ENCODE measurements around the gene RAB25. TPM values are rescaled to one million over a fixed set of nuclear protein-coding genes. Genes with fewer than 3 reads are reported as not detected.
A peak's percentile ranks its signal among the peaks of the same experiment; 100 is the strongest.

Gene RAB25
- 100 to 1,000 TPM; 470 to 576 TPM for polyA plus RNA-seq

DNA sequence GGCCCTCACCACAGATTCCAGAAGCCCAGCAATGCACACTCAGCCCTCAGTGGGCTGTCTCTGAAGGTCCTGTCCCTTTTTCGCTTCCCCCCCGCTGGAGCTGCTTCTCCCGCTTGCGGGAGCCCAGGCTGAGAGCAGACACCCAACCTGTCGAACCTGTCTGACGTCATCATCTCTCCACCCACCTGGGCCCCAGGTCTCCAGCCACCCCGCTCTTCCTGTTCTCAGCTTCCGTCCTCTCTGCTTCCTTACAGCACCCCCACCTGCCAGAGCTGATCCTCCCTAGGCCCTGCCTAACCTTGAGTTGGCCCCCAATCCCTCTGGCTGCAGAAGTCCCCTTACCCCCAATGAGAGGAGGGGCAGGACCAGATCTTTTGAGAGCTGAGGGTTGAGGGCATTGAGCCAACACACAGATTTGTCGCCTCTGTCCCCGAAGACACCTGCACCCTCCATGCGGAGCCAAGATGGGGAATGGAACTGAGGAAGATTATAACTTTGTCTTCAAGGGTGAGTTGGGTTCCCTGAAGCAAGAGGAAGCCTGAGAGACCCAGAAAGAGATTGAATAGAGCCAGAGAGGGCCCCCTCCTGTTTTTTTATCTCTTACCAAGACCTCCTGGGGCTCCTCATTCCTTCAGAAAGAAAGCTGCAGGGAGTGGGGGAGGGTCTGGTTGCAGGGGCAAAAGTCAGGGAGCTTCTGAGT is at the start of gene RAB25:
TSS of gene RAB25 (plus strand) at position 224 of the 700 bp plus-strand sequence. CDS start at position 465, 241 bp downstream.
- 30 to 33% methylated on average over 11 of the region's 11 CpGs for WGBS, 2 donors

GRCh38 chr1:156012051-156012817 is 48.7 kb upstream of the RAB25 start:
- 84 to 91% methylated on average over 4 of the region's 4 CpGs for WGBS, 2 donors
- Histone ChIP-seq H3K9me3 (ENCODE audit: control insufficient read depth in 2 of 2, insufficient read depth in 1 of 2, low read depth in 1 of 2, low read length in 1 of 2) (no peaks in the 10 kb centered on the region), H3K4me3 (ENCODE audit: low read depth in 1 of 2, low read length in 2 of 2) (no peak overlapping the region), H3K27me3 (ENCODE audit: control insufficient read depth in 1 of 2, insufficient read depth in 2 of 2, low read length in 2 of 2) (no peaks in the 10 kb centered on the region), H3K36me3 (ENCODE audit: control insufficient read depth in 2 of 2, insufficient read depth in 2 of 2, low read length in 1 of 2) (peaks cover 32 to 39% of the 10 kb centered on the region in 2 donors), H3K27ac (ENCODE audit: low read depth in 2 of 2, low read length in 1 of 2) (no peak overlapping the region), H3K4me1 (ENCODE audit: control insufficient read depth in 2 of 2, insufficient read depth in 2 of 2, low read length in 1 of 2) (no peaks in the 10 kb centered on the region)

More for the DNA sequence above, at the start of gene RAB25:
- Histone ChIP-seq H3K27ac (ENCODE audit: low read depth in 2 of 2, low read length in 1 of 2) (peak within 1 kb of the TSS; percentile 89 to 96), H3K36me3 (ENCODE audit: control insufficient read depth in 2 of 2, insufficient read depth in 2 of 2, low read length in 1 of 2) (peaks cover 0 to 15% of the 10 kb centered on the region in 2 donors), H3K9me3 (ENCODE audit: control insufficient read depth in 2 of 2, insufficient read depth in 1 of 2, low read depth in 1 of 2, low read length in 1 of 2) (no peaks in the 10 kb centered on the region), H3K27me3 (ENCODE audit: control insufficient read depth in 1 of 2, insufficient read depth in 2 of 2, low read length in 2 of 2) (no peaks in the 10 kb centered on the region), H3K4me3 (ENCODE audit: low read depth in 1 of 2, low read length in 2 of 2) (peak within 1 kb of the TSS; percentile 58 to 81), H3K4me1 (ENCODE audit: control insufficient read depth in 2 of 2, insufficient read depth in 2 of 2, low read length in 1 of 2) (peaks cover 0 to 2% of the 10 kb centered on the region in 2 donors)

- WGBS, 2 donors = 93% methylated on average over 7 of the region's 7 CpGs
- Histone ChIP-seq H3K27ac (ENCODE audit: low read depth in 2 of 2, low read length in 1 of 2) (no peak overlapping the region), H3K4me1 (ENCODE audit: control insufficient read depth in 2 of 2, insufficient read depth in 2 of 2, low read length in 1 of 2) (no peaks in the 10 kb centered on the region), H3K36me3 (ENCODE audit: control insufficient read depth in 2 of 2, insufficient read depth in 2 of 2, low read length in 1 of 2) (peaks cover 23 to 28% of the 10 kb centered on the region in 2 donors), H3K4me3 (ENCODE audit: low read depth in 1 of 2, low read length in 2 of 2) (no peak overlapping the region), H3K27me3 (ENCODE audit: control insufficient read depth in 1 of 2, insufficient read depth in 2 of 2, low read length in 2 of 2) (no peaks in the 10 kb centered on the region), H3K9me3 (ENCODE audit: control insufficient read depth in 2 of 2, insufficient read depth in 1 of 2, low read depth in 1 of 2, low read length in 1 of 2) (no peaks in the 10 kb centered on the region)
Measured at GRCh38 chr1:156014829-156015228, 46.1 kb upstream of the RAB25 start.

GRCh38 chr1:156019946-156020292 is 41.0 kb upstream of the RAB25 start:
- H3K9me3 ChIP-seq (ENCODE audit: control insufficient read depth in 2 of 2, insufficient read depth in 1 of 2, low read depth in 1 of 2, low read length in 1 of 2) = no peaks in the 10 kb centered on the region
- no peaks in the 10 kb centered on the region for H3K4me1 ChIP-seq (ENCODE audit: control insufficient read depth in 2 of 2, insufficient read depth in 2 of 2, low read length in 1 of 2)
- WGBS, 2 donors = 38 to 48% methylated on average over 8 of the region's 8 CpGs
- no peaks in the 10 kb centered on the region for H3K27me3 ChIP-seq (ENCODE audit: control insufficient read depth in 1 of 2, insufficient read depth in 2 of 2, low read length in 2 of 2)
- peak overlapping the region; percentile 71 to 96 for H3K4me3 ChIP-seq (ENCODE audit: low read depth in 1 of 2, low read length in 2 of 2)
- peaks cover 6 to 7% of the 10 kb centered on the region in 2 donors for H3K36me3 ChIP-seq (ENCODE audit: control insufficient read depth in 2 of 2, insufficient read depth in 2 of 2, low read length in 1 of 2)
- no peak overlapping the region for H3K27ac ChIP-seq (ENCODE audit: low read depth in 2 of 2, low read length in 1 of 2)

- no peaks in the 10 kb centered on the region for H3K27me3 ChIP-seq (ENCODE audit: control insufficient read depth in 1 of 2, insufficient read depth in 2 of 2, low read length in 2 of 2)
- no peaks in the 10 kb centered on the region for H3K9me3 ChIP-seq (ENCODE audit: control insufficient read depth in 2 of 2, insufficient read depth in 1 of 2, low read depth in 1 of 2, low read length in 1 of 2)
- no peaks in the 10 kb centered on the region for H3K4me1 ChIP-seq (ENCODE audit: control insufficient read depth in 2 of 2, insufficient read depth in 2 of 2, low read length in 1 of 2)
- H3K27ac ChIP-seq (ENCODE audit: low read depth in 2 of 2, low read length in 1 of 2) = peak within 1 kb of the TSS; percentile 64 to 94
- 0% methylated on average over 45 of the region's 45 CpGs for WGBS, 2 donors
- H3K4me3 ChIP-seq (ENCODE audit: low read depth in 1 of 2, low read length in 2 of 2) = peak within 1 kb of the TSS; percentile 71 to 96
- H3K36me3 ChIP-seq (ENCODE audit: control insufficient read depth in 2 of 2, insufficient read depth in 2 of 2, low read length in 1 of 2) = peaks cover 3 to 4% of the 10 kb centered on the region in 2 donors
Measured at GRCh38 chr1:156020293-156021092, 40.5 kb upstream of the RAB25 start, which contains the start of gene SSR2. Gene SSR2 (minus strand): TSS chr1:156020951. CDS start chr1:156020167, 784 bp downstream.

- no peak overlapping the region for H3K27ac ChIP-seq (ENCODE audit: low read depth in 2 of 2, low read length in 1 of 2)
- no peaks in the 10 kb centered on the region for H3K4me1 ChIP-seq (ENCODE audit: control insufficient read depth in 2 of 2, insufficient read depth in 2 of 2, low read length in 1 of 2)
- WGBS, 2 donors = 2 to 4% methylated on average over 4 of the region's 4 CpGs
- H3K36me3 ChIP-seq (ENCODE audit: control insufficient read depth in 2 of 2, insufficient read depth in 2 of 2, low read length in 1 of 2) = peaks cover 3 to 4% of the 10 kb centered on the region in 2 donors
- H3K4me3 ChIP-seq (ENCODE audit: low read depth in 1 of 2, low read length in 2 of 2) = peak overlapping the region in 1 of 2 donors; percentile 96
- H3K9me3 ChIP-seq (ENCODE audit: control insufficient read depth in 2 of 2, insufficient read depth in 1 of 2, low read depth in 1 of 2, low read length in 1 of 2) = no peaks in the 10 kb centered on the region
- H3K27me3 ChIP-seq (ENCODE audit: control insufficient read depth in 1 of 2, insufficient read depth in 2 of 2, low read length in 2 of 2) = no peaks in the 10 kb centered on the region
Measured at GRCh38 chr1:156021093-156021428, 39.9 kb upstream of the RAB25 start.

DNA sequence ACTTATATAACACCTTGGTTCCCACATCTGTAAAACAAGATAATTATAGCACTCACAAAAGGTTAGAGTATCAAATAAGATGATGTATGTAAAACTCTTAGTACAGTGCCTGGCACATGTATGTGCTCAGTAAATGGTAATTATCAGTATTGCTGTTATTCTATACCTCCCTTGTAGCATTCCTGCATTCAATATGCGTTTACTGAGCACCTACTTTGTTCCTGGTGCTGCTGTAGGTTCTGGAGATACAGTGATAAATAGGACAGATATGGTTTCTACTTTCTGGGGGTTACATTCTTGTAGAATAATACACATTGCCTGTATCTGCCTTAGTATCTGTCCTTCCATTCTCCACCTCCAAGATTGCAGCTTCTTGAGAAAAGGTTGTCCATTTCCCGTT is 39.0 kb upstream of the RAB25 start:
- H3K36me3 ChIP-seq (ENCODE audit: control insufficient read depth in 2 of 2, insufficient read depth in 2 of 2, low read length in 1 of 2) = peaks cover 1 to 4% of the 10 kb centered on the region in 2 donors
- no peak overlapping the region for H3K27ac ChIP-seq (ENCODE audit: low read depth in 2 of 2, low read length in 1 of 2)
- WGBS, 2 donors = 66 to 81% methylated on average over 2 of the region's 2 CpGs
- H3K4me1 ChIP-seq (ENCODE audit: control insufficient read depth in 2 of 2, insufficient read depth in 2 of 2, low read length in 1 of 2) = no peaks in the 10 kb centered on the region
- H3K9me3 ChIP-seq (ENCODE audit: control insufficient read depth in 2 of 2, insufficient read depth in 1 of 2, low read depth in 1 of 2, low read length in 1 of 2) = no peaks in the 10 kb centered on the region
- no peak overlapping the region for H3K4me3 ChIP-seq (ENCODE audit: low read depth in 1 of 2, low read length in 2 of 2)
- H3K27me3 ChIP-seq (ENCODE audit: control insufficient read depth in 1 of 2, insufficient read depth in 2 of 2, low read length in 2 of 2) = no peaks in the 10 kb centered on the region

GRCh38 chr1:156024801-156025200 is 36.2 kb upstream of the RAB25 start:
- WGBS, 2 donors = 77 to 80% methylated on average over 5 of the region's 5 CpGs
- H3K4me3 ChIP-seq (ENCODE audit: low read depth in 1 of 2, low read length in 2 of 2) = no peak overlapping the region

DNA sequence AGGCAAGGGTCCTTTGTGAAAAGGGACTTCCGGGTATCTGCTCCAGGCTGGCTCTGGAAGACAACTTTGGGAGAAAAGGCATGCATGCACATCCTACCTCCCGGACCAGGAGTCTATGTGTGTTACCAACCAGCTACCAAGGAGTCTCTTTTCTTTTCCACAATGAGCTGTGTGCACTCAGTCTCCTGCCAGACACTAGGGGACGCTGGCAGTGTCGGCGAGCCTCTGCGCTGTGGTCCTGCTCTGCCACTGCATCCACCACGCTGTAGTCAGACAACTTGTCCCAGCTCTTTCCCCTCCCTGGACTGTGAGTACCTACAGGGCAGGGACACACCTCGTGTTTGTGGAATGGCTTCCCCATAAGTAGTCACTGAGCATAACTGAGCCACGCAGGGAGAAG is 35.1 kb upstream of the RAB25 start:
- Histone ChIP-seq H3K27ac (ENCODE audit: low read depth in 2 of 2, low read length in 1 of 2) (no peak overlapping the region), H3K4me1 (ENCODE audit: control insufficient read depth in 2 of 2, insufficient read depth in 2 of 2, low read length in 1 of 2) (no peaks in the 10 kb centered on the region), H3K27me3 (ENCODE audit: control insufficient read depth in 1 of 2, insufficient read depth in 2 of 2, low read length in 2 of 2) (no peaks in the 10 kb centered on the region), H3K9me3 (ENCODE audit: control insufficient read depth in 2 of 2, insufficient read depth in 1 of 2, low read depth in 1 of 2, low read length in 1 of 2) (no peaks in the 10 kb centered on the region), H3K4me3 (ENCODE audit: low read depth in 1 of 2, low read length in 2 of 2) (no peak overlapping the region), H3K36me3 (ENCODE audit: control insufficient read depth in 2 of 2, insufficient read depth in 2 of 2, low read length in 1 of 2) (no peaks in the 10 kb centered on the region)
- WGBS, 2 donors = 18 to 19% methylated on average over 9 of the region's 9 CpGs

More at GRCh38 chr1:156024801-156025200, 36.2 kb upstream of the RAB25 start:
- Histone ChIP-seq H3K9me3 (ENCODE audit: control insufficient read depth in 2 of 2, insufficient read depth in 1 of 2, low read depth in 1 of 2, low read length in 1 of 2) (no peaks in the 10 kb centered on the region), H3K27ac (ENCODE audit: low read depth in 2 of 2, low read length in 1 of 2) (no peak overlapping the region), H3K4me1 (ENCODE audit: control insufficient read depth in 2 of 2, insufficient read depth in 2 of 2, low read length in 1 of 2) (no peaks in the 10 kb centered on the region), H3K27me3 (ENCODE audit: control insufficient read depth in 1 of 2, insufficient read depth in 2 of 2, low read length in 2 of 2) (no peaks in the 10 kb centered on the region), H3K36me3 (ENCODE audit: control insufficient read depth in 2 of 2, insufficient read depth in 2 of 2, low read length in 1 of 2) (no peaks in the 10 kb centered on the region)

Measured in esophagus (tissue), 2 donors.